Neutrophil (primary cell): ENCODE data around the gene DUSP9.
"Not testable (repeated sequence)": the region's sequence is repeated elsewhere in the genome, so short reads cannot be mapped to it uniquely, and the experiment has no call there.

Experiments used
- H3K27ac ChIP-seq: fragments of 200-600 bp; sonication (generic); 2 replicates; pipeline ENCODE4 v1.5.1; 2016; ENCODE audit warnings: mild to moderate bottlenecking, moderate library complexity
- H3K27me3 ChIP-seq: fragments of 200-600 bp; sonication (generic); 2 replicates; pipeline ENCODE4 v1.6.0; 2016; ENCODE audit warnings: mild to moderate bottlenecking
- H3K36me3 ChIP-seq: fragments of 200-600 bp; sonication (generic); 2 replicates; pipeline ENCODE4 v1.5.1; 2017
- H3K4me1 ChIP-seq, 2 experiments: fragments of 200-600 bp in 1 of 2; sonication (generic) in 1 of 2; 1 replicate in 1 of 2; 2 replicates in 1 of 2; pipeline versions ENCODE4 v1.5.1 to v1.6.1; 2013 to 2016; ENCODE audit warnings: low read depth in 1 of 2, low read length in 1 of 2, mild to moderate bottlenecking in 1 of 2, moderate library complexity in 1 of 2; ENCODE audit not compliant: control insufficient read depth in 1 of 2, insufficient read depth in 1 of 2
- H3K4me3 ChIP-seq, 2 experiments: fragments of 200-600 bp in 1 of 2; sonication (generic) in 1 of 2; 1 replicate in 1 of 2; 2 replicates in 1 of 2; pipeline ENCODE4 v1.5.1; 2013 to 2016; ENCODE audit warnings: low read depth in 1 of 2, low read length in 1 of 2, mild to moderate bottlenecking in 1 of 2, moderate library complexity in 1 of 2
- H3K9me3 ChIP-seq: fragments of 200-600 bp; sonication (generic); 2 replicates; pipeline ENCODE4 v1.5.1; 2016
- TF ChIP-seq, protein P1 (sequence below): fragments of 200-600 bp; sonication (generic); IDR thresholded peaks from 2 replicates; pipeline ENCODE4 v1.5.1; 2016; ENCODE audit warnings: antibody characterized with exemption

The DUSP9 gene

DNA sequence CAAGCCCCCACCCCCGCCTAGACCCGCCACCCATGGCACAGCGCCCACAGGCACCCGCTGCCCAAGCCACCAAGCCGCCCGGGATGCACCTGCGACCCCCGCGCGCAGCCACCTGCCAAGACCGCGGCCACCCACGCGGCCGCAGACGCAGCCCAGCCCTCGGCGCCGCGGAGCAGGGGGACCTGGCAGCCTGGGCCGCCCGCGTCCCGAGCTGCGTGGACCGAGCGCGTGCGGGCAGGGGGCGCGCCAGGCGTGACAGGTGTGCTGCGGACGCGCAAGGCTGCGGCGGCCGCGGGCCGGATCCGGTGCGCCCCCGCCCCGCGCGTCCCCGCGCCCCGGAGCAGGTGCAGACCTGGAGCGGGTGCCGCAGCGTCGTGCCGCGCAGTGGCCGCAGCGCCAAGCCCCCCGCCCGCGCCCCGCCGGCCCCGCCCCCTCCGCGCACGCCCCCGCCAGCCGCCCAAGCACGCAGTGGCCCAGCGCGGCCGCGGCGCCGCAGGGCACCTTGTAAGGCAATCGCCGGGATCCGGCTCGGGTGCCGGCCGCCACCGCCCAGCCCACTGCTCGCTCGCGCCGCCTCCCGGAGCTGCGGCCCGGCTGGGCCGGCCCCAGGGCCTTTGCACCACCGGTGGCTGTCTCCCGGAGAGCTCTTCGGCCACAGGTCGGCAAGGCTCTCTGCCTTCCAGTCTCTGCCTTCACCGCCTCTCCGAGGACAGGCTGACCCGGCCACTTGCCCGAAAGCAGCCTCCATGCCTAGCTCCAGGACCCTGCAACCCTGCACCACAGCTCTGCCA is 26.6 kb downstream of the DUSP9 start, which contains the start of gene PNCK:
PNCK (minus strand) TSS at position 386 of the 791 bp plus-strand sequence. CDS start 737 bp downstream, outside the sequence.
- TF ChIP-seq, protein P1, sequence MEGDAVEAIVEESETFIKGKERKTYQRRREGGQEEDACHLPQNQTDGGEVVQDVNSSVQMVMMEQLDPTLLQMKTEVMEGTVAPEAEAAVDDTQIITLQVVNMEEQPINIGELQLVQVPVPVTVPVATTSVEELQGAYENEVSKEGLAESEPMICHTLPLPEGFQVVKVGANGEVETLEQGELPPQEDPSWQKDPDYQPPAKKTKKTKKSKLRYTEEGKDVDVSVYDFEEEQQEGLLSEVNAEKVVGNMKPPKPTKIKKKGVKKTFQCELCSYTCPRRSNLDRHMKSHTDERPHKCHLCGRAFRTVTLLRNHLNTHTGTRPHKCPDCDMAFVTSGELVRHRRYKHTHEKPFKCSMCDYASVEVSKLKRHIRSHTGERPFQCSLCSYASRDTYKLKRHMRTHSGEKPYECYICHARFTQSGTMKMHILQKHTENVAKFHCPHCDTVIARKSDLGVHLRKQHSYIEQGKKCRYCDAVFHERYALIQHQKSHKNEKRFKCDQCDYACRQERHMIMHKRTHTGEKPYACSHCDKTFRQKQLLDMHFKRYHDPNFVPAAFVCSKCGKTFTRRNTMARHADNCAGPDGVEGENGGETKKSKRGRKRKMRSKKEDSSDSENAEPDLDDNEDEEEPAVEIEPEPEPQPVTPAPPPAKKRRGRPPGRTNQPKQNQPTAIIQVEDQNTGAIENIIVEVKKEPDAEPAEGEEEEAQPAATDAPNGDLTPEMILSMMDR: no peak
- Histone ChIP-seq H3K4me1 (no peaks in the 10 kb centered on the region), H3K27me3 (peaks cover 67% of the 10 kb centered on the region), H3K27ac (no peak within 1 kb of the TSS), H3K9me3 (no peaks in the 10 kb centered on the region), H3K4me3 (no peak within 1 kb of the TSS), H3K36me3 (no peaks in the 10 kb centered on the region)

- H3K9me3 ChIP-seq: no peaks in the 10 kb centered on the region
- no peak overlapping the region for H3K27ac ChIP-seq
- no peaks in the 10 kb centered on the region for H3K4me1 ChIP-seq
- no peak overlapping the region for H3K4me3 ChIP-seq
- no peaks in the 10 kb centered on the region for H3K36me3 ChIP-seq
- H3K27me3 ChIP-seq: peaks cover 71% of the 10 kb centered on the region
- TF ChIP-seq, protein P1: no peak
Observed at GRCh38 chrX:153674219-153674851, 27.3 kb downstream of the DUSP9 start.

DNA sequence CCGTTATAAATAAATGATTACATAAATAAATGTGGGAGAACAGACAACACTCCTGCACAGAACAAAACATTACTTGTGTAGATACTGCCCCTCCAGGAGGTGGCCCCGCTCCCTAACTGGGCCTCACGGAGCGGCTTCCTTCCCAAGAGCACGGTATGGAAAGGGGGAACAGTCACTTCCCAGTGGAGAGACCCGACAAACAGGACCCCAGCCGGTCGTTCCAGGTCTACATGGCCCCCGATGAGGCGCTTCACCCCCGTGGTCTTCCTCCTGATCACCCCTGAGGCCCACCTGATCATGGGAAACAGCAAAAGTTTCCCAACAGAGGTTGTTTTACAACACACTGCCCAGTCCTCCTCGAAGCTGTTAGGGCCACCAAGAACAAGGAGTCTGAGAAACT is 34.2 kb downstream of the DUSP9 start:
- H3K27me3 ChIP-seq: peaks cover 76% of the 10 kb centered on the region
- no peaks in the 10 kb centered on the region for H3K36me3 ChIP-seq

DNA sequence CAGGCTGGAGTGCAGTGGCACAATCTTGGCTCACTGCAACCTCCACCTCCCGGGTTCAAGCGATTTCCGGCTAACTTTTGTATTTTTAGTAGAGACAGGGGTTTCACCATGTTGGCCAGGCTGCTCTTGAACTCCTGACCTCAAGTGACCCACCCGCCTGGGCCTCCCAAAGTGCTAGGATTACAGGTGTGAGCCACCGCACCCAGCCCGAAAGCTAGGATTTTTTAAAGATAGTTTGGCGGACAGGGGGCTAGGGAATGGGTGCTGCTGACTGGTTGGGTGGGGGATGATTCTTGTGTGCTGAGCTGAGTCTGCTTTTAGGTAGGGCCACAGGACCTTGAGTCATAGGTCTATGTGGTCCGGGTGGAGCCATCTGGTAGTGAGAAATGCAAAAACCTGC is 36.5 kb downstream of the DUSP9 start:
- H3K9me3 ChIP-seq, H3K4me3 ChIP-seq, H3K27ac ChIP-seq, H3K36me3 ChIP-seq, H3K4me1 ChIP-seq: not testable (repeated sequence)
- peaks cover 75% of the 10 kb centered on the region for H3K27me3 ChIP-seq

More for the DNA sequence above, 34.2 kb downstream of the DUSP9 start:
- Histone ChIP-seq H3K4me3 (no peak overlapping the region), H3K27ac (no peak overlapping the region), H3K9me3 (no peaks in the 10 kb centered on the region), H3K4me1 (no peaks in the 10 kb centered on the region)
- TF ChIP-seq, protein P1: no peak

DNA sequence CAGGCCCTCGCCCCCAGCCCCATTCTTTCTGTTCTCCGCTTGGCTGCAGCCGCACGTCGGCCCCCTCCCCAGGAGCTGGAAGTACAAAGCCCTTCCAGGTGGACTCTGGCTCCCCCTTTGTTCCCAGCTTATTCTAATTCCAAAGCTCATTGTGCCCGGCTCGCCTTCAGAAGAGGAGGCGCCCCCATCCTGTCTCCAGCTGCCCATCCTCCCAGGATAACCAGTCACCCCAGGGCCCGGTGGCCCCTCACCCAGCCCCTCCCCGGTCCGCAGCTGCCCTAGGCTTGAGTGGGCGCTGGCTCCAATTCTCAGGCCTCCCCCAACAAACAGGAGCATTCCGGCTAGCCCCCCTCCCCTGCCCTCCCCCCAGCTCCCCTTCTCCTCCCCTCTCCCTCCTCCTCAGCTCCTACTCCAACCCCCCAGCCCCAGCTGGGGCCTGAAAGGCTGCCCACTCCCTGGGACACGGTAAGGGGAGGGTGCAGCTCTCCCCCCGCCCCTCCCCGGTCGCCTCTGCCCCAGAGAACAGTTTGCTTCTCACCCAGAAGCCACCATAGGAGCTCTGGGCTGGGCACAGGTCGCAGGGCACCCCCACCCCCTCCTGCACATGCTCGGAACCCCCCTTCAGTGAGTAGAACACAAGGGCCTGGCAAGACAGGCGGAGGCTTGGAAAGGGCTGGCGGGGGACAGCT is 37.6 kb downstream of the DUSP9 start:
- Histone ChIP-seq H3K4me3 (no peak overlapping the region), H3K27ac (no peak overlapping the region), H3K36me3 (no peaks in the 10 kb centered on the region), H3K9me3 (no peaks in the 10 kb centered on the region), H3K27me3 (peaks cover 80% of the 10 kb centered on the region), H3K4me1 (no peaks in the 10 kb centered on the region)
- TF ChIP-seq, protein P1: no peak

- peaks cover 80% of the 10 kb centered on the region for H3K27me3 ChIP-seq
- H3K4me1 ChIP-seq: no peaks in the 10 kb centered on the region
- H3K27ac ChIP-seq: no peak overlapping the region
- H3K36me3 ChIP-seq: no peaks in the 10 kb centered on the region
- no peaks in the 10 kb centered on the region for H3K9me3 ChIP-seq
- H3K4me3 ChIP-seq: no peak overlapping the region
- TF ChIP-seq, protein P1: no peak
Observed at GRCh38 chrX:153685156-153685536, 38.1 kb downstream of the DUSP9 start.
